ENCODE results near the gene MYLIP.
A peak's percentile ranks its signal among the peaks of the same experiment; 100 is the strongest.
"Not testable (repeated sequence)": the region's sequence is repeated elsewhere in the genome, so short reads cannot be mapped to it uniquely, and the experiment has no call there.

MYLIP gene

DNA sequence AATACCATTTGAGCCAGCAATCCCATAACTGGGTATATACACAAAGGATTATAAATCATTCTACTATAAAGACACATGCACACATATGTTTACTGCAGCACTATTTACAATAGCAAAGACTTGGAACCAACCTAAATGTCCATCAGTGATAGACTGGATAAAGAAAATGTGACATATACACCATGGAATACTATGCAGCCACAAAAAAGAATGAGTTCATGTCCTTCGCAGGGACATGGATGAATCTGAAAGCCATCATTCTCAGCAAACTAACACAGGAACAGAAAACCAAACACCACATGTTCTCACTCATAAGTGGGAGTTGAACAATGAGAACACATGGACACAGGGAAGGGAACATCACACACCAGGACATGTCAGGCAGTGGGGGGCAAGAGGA is 47.7 kb downstream of the MYLIP start:
- not testable (repeated sequence) for DNase-seq

DNA sequence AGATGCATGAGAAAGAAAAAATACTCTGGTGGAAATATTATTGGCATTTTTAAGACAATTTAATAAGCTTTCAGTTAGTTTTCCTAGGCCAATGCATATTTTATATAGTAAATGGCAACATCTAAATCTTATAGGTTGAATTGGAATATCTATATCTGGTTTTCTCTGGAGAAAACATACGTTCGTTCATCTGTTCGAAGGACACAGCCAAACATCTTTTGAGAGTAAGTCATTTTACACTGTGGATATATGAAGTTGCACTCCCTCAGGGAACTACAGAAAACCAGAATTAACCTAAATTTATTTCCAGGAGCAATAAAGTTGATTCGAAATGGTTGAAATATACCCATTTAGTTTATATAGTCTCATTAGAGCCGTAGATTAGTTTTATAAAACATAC is 49.0 kb downstream of the MYLIP start:
- DNase-seq, result no peak

DNA sequence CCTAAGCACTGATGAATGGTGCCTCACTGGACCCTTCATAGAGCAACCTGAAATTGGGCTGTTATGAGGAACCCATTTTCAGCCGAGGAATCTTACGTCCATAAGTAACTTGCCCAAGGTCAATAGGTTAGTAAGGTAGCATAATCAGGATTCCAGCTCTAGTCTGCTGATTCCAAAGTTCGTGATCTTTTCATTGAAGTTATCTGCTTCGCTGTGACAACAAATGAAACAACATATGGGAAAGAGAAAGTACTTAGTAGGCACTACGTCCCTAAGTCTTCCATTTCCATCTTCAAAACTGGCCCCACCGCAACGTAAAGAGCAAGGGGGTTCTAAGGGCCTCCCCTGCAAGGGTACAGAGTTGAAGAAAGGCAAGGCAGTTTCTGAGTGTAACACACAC is 49.5 kb downstream of the MYLIP start:
- no peak for DNase-seq

DNA sequence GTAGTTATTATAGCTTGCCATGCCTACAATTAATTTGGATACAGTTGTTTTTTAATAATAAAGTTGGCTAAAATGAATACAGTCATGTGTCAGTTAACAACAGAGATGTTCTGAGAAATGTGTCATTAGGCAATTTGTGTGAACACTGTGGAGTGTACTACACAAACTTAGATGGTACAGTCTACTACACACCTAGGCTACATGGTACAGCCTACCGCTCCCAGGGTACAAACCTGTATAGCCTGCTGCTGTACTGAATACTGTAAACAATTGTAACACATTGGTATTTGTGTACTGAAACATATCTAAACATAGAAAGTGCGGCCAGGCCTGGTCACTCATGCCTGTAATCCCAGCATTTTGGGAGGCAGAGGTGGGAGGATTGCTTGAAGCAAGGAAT is 50.2 kb downstream of the MYLIP start:
- DNase-seq, result no peak

DNA sequence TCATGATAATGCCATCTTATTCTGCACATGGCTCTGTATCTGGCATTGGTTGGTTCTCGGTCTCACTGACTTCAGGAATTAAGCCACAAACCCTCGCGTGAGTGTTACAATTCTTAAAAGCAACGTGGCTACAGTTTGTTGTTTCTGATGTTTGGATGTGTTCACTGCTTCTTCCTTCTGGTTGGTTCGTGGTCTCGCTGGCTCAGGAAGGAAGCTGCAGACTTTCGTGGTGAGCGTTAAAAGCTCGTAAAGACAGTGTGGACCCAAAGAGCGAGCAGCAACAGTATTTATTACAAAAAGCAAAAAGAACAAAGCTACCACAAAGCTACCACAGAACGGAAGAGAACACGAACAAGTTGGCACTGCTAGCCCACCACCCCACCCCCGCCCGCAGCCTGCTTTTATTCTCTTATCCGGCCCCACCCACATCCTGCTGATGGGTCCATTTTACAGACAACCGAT is 51.1 kb downstream of the MYLIP start:
- peak in 1 of 2 donors; percentile 34 for DNase-seq

DNA sequence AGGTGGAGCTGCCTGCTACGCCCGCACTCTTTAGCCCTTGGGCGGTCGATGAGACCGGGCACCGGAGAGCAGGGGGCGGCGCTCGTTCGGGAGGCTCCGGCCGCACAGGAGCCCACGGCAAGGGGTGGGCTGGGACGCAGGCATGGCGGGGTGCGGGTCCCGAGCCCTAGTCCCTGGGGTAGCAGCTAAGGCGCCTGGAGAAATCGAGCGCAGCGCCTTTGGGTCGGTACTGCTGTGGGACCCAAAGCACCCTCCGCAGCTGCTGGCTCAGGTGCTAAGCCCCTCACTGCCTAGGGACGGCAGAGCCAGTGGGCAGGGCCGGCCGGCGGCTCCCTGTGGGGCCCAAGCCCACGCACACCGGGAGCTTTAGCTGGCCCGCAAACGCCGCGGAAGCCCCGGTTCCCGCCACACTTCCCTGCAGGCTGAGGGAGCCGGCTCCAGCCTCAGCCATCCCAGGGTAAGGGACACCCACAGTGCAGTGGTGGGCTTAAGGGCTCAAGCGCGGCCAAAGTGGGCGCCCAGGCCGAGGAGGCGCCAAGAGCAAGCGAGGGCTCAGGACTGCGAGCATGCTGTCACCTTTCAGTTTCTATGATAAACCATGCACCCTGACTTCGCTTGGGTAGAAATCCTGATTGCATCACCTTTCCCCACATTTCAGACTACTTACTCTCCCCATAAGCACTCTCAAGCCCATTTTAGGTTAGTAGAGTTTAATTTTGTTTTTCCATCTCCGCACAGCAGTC is 52.0 kb downstream of the MYLIP start:
- no peak for DNase-seq

DNA sequence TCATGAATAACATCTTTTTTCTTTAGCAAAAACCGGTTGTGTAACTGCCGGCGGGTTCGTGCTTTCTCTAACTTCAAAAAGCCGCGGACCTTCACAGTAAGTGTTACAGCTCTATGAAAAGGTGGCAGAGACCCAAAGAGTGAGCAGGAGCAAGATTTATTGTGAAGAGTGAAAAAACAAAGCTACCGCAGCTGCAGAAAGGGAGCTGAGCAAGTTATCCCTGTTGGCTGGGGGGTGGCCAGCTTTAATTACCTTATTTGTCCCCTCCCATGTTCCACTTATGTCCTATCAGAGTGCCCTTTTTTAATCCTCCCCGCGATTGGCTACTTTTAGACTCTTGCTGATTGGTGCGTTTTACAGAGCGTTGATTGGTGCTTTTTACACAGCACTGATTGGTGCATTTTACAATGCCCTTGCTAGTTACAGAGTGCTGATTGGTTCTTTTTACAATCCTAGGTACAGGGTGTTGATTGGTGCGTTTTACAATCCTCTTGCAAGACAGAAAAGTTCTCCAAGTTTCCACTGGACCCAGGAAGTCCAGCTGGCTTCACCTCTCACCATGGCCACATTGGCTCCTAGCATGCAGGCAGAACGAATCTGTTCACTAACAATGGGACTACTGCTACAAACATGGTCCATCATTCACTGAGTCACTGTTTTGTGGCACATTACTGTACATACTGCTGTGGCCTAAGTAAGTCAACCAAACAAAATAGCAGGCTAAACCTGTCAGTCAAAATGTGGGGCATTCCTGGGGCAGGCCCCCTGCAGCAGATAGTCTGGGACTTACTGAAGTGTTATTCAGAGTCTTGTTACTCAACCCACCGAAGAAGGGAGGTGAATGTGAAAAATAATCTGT is 52.8 kb downstream of the MYLIP start:
- no peak for DNase-seq

DNA sequence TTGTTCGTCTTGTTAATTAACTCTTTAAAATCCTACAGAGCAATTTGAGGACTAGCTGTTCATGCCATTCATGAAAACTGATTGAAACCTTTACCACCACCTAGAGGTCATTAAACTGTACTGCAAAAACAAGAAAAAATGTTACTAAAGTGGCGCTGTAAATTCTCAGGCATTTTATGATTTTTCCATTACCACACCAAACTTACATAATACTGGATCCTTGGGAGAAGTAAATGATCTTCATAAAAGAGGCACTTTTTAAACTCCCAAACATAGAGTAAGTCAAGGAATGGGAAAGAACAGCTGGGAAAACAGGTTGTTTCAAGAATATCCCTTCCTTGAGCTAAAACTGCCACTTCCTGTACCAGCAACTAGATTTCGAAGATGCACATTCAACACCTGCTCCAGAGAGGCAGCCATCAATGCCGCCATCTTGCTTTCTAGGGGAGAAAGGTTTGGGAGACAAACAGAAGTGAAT is 54.3 kb downstream of the MYLIP start:
- DNase-seq, result no peak

DNA sequence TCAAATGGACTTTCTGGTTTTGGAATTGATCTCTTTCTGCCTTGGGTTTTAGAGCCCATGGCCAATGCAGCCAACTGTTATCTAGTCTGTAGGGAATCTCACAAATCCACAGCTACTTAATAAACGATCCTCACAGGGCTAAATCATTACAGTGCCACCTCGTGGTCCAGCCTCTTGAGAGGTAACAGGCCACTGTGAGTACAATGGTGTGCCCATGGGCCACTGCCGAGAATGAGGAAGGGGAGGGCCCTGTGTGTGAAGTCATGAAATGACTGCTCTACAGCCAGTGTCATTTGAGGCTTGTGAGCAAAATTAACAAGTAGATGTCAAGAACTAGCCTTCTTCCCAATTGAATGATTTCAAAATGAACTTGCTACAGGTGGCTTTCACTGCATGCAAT is 55.2 kb downstream of the MYLIP start:
- no peak for DNase-seq

DNA sequence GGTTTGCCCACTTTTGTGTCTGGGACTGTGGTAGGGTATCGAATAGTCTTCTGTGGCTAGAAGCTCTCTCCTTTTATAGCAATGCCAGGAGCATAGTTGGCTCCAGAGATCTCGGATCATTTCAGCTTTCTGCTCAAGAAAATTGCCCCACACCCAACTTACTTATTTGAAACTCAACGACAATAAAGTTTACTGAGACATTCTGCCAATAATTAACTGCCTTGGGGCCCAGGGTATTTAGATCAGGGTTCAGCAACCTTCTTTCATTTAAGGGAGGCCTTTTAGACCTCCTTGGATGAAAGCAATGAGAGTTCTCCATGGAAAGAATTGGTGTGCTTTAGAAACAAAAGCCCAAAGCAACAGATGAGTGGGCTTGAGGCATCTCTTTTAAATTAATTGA is 55.7 kb downstream of the MYLIP start:
- DNase-seq, result no peak

DNA sequence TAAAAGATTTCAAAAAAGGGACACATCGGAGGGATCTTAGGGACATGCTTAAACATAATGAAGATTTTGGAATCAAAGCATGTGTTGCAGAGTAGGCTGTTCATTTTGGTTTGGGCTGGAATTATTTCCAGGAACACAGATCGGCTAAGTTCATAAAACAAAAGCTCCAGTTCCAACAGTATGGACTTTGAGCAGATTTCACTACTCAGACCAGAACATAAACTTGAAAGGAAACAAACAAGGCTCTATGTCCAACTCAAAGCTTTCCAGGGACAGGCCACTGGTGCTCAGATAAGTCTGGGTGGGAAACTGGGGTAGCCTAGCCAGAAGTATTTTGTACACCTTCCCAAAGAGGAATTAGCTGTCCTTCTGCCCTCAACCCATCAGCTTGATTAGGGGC is 58.3 kb downstream of the MYLIP start:
- no peak for DNase-seq

DNA sequence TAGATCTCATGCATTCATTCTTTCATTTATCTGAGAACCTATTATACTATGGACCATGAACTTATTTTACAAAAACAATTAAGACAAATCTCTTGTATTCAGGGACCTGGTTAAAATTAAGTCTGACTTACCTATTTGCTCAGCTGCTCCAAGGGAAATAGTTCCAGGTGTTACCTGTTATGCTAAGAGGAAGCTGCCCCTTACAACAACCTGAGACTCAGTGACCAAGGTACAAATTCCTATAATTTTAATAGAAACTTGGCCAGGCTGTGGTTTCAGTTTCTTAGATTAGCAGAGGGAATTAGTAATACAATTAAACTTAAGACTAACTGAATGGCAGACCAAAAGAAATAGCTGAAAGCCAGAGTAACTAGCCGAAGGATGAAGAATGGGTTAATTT is 61.3 kb downstream of the MYLIP start:
- DNase-seq, result no peak

DNA sequence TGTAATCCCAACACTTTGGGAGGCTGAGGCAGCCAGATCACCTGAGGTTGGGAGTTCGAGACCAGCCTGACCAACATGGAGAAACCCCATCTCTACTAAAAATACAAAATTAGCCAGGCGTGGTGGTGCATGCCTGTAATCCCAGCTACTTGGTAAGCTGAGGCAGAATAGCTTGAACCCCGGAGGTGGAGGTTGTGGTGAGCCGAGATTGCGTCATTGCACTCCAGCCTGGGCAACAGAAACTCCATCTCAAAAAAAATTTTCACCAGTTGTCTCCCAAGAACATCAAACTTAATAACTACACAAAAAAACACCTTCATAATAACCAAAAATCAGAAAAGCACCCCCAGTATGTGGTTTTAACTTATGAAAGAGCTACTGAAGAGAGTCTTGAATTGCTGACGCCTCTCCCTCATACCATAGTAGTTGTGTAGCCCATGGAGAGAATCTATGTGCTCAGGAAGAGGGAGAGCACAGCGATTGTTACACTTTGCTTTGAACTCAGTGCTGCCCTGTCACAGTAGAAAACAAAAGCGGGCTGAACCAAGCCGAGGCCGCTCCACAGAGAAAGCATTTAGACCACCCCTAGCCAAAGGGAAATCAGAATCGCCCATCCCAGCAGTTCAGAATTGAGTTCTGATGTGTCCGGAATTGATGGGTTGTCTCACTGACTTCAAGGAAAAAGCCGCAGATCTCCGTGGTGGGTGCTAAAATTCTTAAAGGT is 67.5 kb downstream of the MYLIP start:
- DNase-seq, result no peak

DNA sequence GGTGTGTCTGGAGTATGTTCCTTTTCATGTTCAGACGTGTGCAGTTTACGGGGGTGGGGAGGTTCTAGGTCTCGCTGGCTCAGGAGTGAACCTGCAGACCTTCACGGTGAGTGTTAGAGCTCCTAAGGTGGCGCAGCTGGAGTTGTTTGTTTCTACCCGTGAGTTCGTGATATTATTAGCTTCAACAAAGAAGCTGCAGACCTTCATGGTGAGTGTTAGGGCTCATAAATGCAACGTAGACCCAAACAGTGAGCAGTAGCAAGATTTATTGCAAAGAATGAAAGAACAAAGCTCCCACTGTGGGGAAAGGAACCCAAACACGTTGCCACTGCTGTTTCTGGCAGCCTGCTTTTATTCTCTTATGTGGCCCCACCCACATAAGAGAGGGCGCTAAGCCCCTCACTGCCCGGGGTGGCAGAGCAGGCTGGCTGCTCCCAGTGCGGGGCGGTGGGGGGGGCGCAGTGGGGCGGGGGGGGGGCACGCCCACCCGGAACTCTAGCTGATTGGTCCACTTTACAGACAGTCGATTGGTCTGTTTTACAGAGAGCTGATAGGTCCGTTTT is 68.2 kb downstream of the MYLIP start:
- no peak for DNase-seq

Measured in activated CD4-positive, alpha-beta T cell treated with anti-CD3 and anti-CD28 coated beads for 4 hours (primary cell).